OCI-LY1 (cell line): ENCODE measurements around the gene CFAP69.

Source experiments
- H2AFZ ChIP-seq: fragments of 200-600 bp; sonication (generic), shearing (Covaris generic); 2 replicates; pipeline ENCODE4 v1.6.0; 2014; ENCODE audit warnings: antibody characterized with exemption, mild to moderate bottlenecking, low read length
- H3F3A ChIP-seq: fragments of 200-600 bp; sonication (generic), shearing (Covaris generic); 2 replicates; pipeline ENCODE4 v1.6.0; 2014; ENCODE audit warnings: mild to moderate bottlenecking, antibody characterized with exemption, low read length, moderate library complexity; ENCODE audit not compliant: insufficient read depth
- H3K27ac ChIP-seq: fragments of 200-600 bp; sonication (generic); 2 replicates; pipeline ENCODE4 v1.5.1; 2014; ENCODE audit warnings: low read length, mixed run types, mild to moderate bottlenecking, low read depth; ENCODE audit not compliant: poor library complexity, severe bottlenecking
- H3K27me3 ChIP-seq: fragments of 200-600 bp; sonication (generic); 2 replicates; pipeline ENCODE4 v1.6.0; 2014; ENCODE audit warnings: antibody characterized with exemption, mild to moderate bottlenecking, low read length, moderate library complexity; ENCODE audit not compliant: insufficient read depth
- H3K36me3 ChIP-seq: fragments of 200-600 bp; sonication (generic); 2 replicates; pipeline ENCODE4 v1.6.1; 2014; ENCODE audit warnings: mild to moderate bottlenecking, antibody characterized with exemption, low read length, moderate library complexity, mixed read lengths; ENCODE audit not compliant: insufficient read depth
- H3K4me1 ChIP-seq: fragments of 200-600 bp; sonication (generic); 2 replicates; pipeline ENCODE4 v1.5.1; 2014; ENCODE audit warnings: mild to moderate bottlenecking, low read length, moderate library complexity; ENCODE audit not compliant: insufficient read depth, severe bottlenecking
- H3K4me2 ChIP-seq: fragments of 200-600 bp; sonication (generic), shearing (Covaris generic); 2 replicates; pipeline ENCODE4 v1.6.1; 2014; ENCODE audit warnings: low read length
- H3K4me3 ChIP-seq: fragments of 200-600 bp; sonication (generic); 2 replicates; pipeline ENCODE4 v1.5.1; 2014; ENCODE audit warnings: low read length, low read depth, mild to moderate bottlenecking, mixed read lengths; ENCODE audit not compliant: poor library complexity, severe bottlenecking
- H3K79me2 ChIP-seq: fragments of 200-600 bp; shearing (Covaris generic); 2 replicates; pipeline ENCODE4 v1.6.1; 2016; ENCODE audit warnings: mixed run types, low read length, mixed read lengths; ENCODE audit not compliant: insufficient read depth
- H3K9ac ChIP-seq: fragments of 200-600 bp; sonication (generic), shearing (Covaris generic); 2 replicates; pipeline ENCODE4 v1.6.1; 2014; ENCODE audit warnings: mild to moderate bottlenecking, low read length, mixed read lengths
- H3K9me2 ChIP-seq: fragments of 200-600 bp; sonication (generic), shearing (Covaris generic); 2 replicates; pipeline ENCODE4 v1.6.1; 2014; ENCODE audit warnings: low read depth, mild to moderate bottlenecking, low read length, mixed read lengths
- H3K9me3 ChIP-seq: fragments of 200-600 bp; shearing (Covaris generic); 2 replicates; pipeline ENCODE4 v1.6.1; 2014; ENCODE audit warnings: low read length, mixed read lengths
- H4K20me1 ChIP-seq: fragments of 200-600 bp; sonication (generic), shearing (Covaris generic); 2 replicates; pipeline ENCODE4 v1.6.0; 2016; ENCODE audit warnings: mild to moderate bottlenecking, low read length; ENCODE audit not compliant: insufficient read depth
- CTCF ChIP-seq: fragments of 200-600 bp; sonication (generic), shearing (Covaris generic); IDR thresholded peaks from 2 replicates; pipeline ENCODE4 v1.5.1; 2017; ENCODE audit warnings: mild to moderate bottlenecking, antibody characterized with exemption, low read length, moderate library complexity, mixed read lengths
- EZH2 ChIP-seq: fragments of 200-600 bp; sonication (generic), shearing (Covaris generic); IDR thresholded peaks from 2 replicates; pipeline ENCODE4 v1.8.0; 2017; ENCODE audit warnings: borderline replicate concordance, mixed run types, mild to moderate bottlenecking, antibody characterized with exemption, low read length, moderate library complexity, mixed read lengths

Gene CFAP69

GRCh38 chr7:90320418-90320800 lies 75.4 kb downstream of the CFAP69 start:
- TF ChIP-seq CTCF = no peak
- Histone ChIP-seq H3K9me2 (no peaks in the 10 kb centered on the region), H4K20me1 (no peaks in the 10 kb centered on the region), H3K4me2 (no peak overlapping the region), H3K27ac (no peak overlapping the region), H3K4me3 (no peak overlapping the region), H3K4me1 (no peaks in the 10 kb centered on the region), H3F3A (no peaks in the 10 kb centered on the region), H3K79me2 (no peaks in the 10 kb centered on the region), H2AFZ (no peak overlapping the region), H3K27me3 (no peaks in the 10 kb centered on the region), H3K36me3 (no peaks in the 10 kb centered on the region), H3K9me3 (no peaks in the 10 kb centered on the region), H3K9ac (no peak overlapping the region)

GRCh38 chr7:90320801-90321494 lies 76.0 kb downstream of the CFAP69 start, which contains the start of gene FAM237B:
TSS of gene FAM237B (minus strand) at chr7:90321304. CDS start at chr7:90319748, 1,556 bp downstream.
- Histone ChIP-seq H3K36me3 (no peaks in the 10 kb centered on the region), H3K79me2 (no peaks in the 10 kb centered on the region), H3K4me3 (no peak within 1 kb of the TSS), H3K4me2 (no peak within 1 kb of the TSS), H3K27ac (no peak within 1 kb of the TSS), H2AFZ (no peak within 1 kb of the TSS), H3K9ac (no peak within 1 kb of the TSS), H4K20me1 (no peaks in the 10 kb centered on the region), H3K9me2 (no peaks in the 10 kb centered on the region), H3K9me3 (no peaks in the 10 kb centered on the region), H3F3A (no peaks in the 10 kb centered on the region), H3K27me3 (no peaks in the 10 kb centered on the region), H3K4me1 (no peaks in the 10 kb centered on the region)
- TF ChIP-seq EZH2 (no peak), CTCF (no peak)

- Histone ChIP-seq H3K27me3 (no peaks in the 10 kb centered on the region), H3K9me2 (no peaks in the 10 kb centered on the region), H3K4me2 (no peak overlapping the region), H3K27ac (no peak overlapping the region), H2AFZ (no peak overlapping the region), H3F3A (no peaks in the 10 kb centered on the region), H3K9ac (no peak overlapping the region), H3K4me1 (no peaks in the 10 kb centered on the region), H3K4me3 (no peak overlapping the region), H3K36me3 (no peaks in the 10 kb centered on the region), H3K9me3 (no peaks in the 10 kb centered on the region), H4K20me1 (no peaks in the 10 kb centered on the region), H3K79me2 (no peaks in the 10 kb centered on the region)
- TF ChIP-seq CTCF (no peak), EZH2 (no peak)
Measured at GRCh38 chr7:90322837-90323236, 77.9 kb downstream of the CFAP69 start.
